GM10266 (cell line): ENCODE measurements around the gene SLC5A3.

Source experiments
- DNase-seq: peaks from one replicate; pipeline ENCODE4 v3.0.0; 2012; ENCODE audit errors: extremely low spot score
- TF ChIP-seq, protein P1 (sequence below): IDR thresholded peaks from 2 replicates; pipeline ENCODE4 v1.5.1; 2012; ENCODE audit warnings: mild to moderate bottlenecking, low read depth; ENCODE audit not compliant: control insufficient read depth, insufficient read depth; ENCODE audit errors: missing control alignments

The SLC5A3 gene

DNA sequence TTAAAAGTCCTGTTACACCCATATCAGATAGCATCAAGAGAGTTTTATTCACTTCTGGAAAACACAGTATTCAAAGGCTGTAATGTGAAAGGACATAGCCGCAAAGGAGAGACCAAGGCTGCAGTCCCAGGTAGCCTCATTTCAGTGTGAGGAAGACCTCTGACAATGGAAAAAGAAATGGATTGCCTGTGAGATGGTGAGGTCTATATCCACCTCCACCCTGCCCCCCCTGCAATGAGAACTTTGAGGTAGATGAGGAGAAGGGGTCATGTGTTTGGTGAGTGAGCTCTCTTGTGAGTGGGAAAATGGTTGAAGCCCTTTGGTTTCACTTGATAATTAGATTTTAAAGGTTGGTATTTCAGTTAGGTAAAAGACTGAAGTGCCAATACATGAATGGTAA is 3.5 kb downstream of the SLC5A3 start:
- DNase-seq, result no peak
- TF ChIP-seq, protein P1, sequence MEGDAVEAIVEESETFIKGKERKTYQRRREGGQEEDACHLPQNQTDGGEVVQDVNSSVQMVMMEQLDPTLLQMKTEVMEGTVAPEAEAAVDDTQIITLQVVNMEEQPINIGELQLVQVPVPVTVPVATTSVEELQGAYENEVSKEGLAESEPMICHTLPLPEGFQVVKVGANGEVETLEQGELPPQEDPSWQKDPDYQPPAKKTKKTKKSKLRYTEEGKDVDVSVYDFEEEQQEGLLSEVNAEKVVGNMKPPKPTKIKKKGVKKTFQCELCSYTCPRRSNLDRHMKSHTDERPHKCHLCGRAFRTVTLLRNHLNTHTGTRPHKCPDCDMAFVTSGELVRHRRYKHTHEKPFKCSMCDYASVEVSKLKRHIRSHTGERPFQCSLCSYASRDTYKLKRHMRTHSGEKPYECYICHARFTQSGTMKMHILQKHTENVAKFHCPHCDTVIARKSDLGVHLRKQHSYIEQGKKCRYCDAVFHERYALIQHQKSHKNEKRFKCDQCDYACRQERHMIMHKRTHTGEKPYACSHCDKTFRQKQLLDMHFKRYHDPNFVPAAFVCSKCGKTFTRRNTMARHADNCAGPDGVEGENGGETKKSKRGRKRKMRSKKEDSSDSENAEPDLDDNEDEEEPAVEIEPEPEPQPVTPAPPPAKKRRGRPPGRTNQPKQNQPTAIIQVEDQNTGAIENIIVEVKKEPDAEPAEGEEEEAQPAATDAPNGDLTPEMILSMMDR, result no peak

DNA sequence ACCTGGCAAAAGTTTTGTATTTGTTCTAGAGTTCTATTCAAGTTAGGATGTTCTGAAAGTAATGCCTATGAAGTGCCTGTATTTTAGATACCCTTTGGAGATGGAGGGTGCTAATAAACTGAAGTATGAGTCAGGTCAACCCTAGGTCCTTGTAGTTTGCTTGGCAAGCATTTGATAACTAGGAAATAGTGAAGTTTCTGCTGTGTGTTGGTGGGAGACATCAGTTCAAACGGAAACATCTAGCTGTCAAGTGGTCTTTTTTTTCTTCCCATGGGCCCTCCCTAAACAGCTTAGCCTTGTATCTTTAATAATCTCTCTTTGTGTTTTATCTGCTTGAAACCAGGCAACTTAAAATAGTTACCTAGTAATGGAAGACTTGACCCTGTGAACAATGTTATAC is 4.5 kb downstream of the SLC5A3 start:
- DNase-seq, result no peak
- TF ChIP-seq, protein P1, result no peak

DNA sequence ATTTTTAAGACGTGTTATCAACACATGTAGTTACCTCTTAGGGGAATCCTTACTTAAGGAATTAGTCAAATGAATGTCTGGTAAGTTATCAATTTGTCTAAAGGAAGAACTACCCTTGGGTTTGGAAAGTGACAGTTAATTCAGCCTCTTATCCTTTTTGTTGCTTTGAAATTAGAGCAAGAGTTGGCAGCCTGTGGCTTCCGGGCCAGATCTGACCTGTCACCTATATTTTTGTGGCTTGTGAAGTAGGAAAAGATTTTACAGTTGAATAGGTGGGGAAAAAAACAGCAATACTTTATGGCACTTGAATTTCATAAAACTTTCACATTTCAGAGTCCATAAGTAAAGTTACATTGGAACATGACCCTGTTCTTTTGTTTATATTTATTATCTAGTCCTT is 5.5 kb downstream of the SLC5A3 start:
- DNase-seq, result no peak

DNA sequence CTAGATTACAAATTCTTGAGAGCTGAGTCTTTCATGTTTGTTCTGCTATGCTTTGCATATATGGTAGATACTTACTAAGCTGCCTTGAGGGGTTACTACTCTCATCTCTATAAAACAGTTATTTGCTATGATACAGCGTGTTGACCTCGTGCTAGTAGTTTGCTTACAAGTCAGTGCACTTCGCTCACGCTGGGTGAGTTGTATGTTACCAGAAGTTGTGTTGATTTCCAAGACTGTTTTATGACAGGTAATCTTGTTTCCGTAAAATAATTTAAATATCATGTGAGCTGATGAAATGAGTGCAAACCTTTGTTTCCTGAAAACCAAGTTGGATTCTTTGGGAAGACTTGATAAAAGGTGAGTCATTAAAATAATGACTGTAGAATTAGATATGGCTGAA is 7.3 kb downstream of the SLC5A3 start:
- TF ChIP-seq, protein P1, result no peak
- no peak for DNase-seq

More for the DNA sequence above, 5.5 kb downstream of the SLC5A3 start:
- TF ChIP-seq, protein P1, result no peak

DNA sequence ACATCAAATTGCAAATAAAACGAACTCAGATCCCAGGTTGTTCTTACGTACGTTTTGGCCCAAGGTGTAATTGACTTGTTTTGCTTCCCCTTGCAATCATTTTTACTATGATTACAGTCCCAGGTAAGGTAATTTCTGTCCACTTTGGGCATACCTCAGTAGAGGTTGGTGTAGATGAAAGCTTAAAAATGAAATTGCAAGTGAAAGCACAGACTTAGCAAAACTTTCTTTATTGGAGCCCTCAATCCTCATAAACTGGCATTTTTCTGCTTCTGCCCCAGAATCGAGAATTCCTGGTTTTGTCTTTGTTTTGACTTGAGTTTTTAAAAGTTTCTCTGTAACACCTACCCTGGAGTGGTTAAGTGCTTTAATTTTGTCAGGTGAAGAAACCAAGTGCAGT is 9.4 kb downstream of the SLC5A3 start:
- no peak for DNase-seq
- TF ChIP-seq, protein P1, result no peak

DNA sequence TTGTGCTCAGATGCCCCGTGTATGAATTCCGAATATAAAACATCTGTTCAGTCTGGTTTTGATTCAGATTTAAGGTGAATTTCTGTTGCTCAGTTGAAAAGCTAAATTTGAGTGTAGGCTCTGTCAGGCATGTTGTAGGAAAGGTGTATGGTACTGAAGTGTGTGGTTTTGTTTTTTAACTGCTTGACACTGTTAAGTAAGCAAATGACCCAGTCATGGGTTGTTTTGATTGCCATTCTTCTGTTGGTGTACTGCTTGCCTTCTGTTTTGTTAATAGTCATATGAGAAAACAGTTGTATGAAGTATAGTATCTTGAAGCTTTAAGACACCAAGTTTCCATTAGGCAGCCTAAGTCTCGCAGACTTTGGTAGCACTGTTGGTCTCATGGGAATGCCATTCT is 10.0 kb downstream of the SLC5A3 start:
- DNase-seq, result no peak
- TF ChIP-seq, protein P1, result no peak

DNA sequence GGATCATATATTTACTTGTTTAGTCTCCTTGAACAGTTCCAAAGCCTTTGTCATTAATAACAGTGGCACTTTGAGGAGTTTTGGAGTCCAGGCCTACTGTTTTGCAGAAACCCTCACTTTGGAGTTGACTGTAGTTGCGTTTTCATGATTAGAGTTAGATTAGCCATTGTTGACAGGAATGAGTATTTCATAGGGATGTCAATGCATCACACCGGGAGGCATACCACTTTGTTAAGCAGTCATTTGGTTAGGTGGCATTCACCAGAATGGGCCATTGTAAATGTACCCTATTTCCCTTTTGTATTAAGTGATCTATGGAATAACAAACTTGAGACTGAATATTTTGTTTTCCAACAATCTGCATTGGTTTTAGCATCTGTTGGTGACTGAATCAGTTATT is 11.8 kb downstream of the SLC5A3 start:
- DNase-seq, result no peak
- TF ChIP-seq, protein P1, result no peak
